ENCODE data around the gene SMIM3.
"Not testable (repeated sequence)": the region's sequence is repeated elsewhere in the genome, so short reads cannot be mapped to it uniquely, and the experiment has no call there.

The SMIM3 gene

DNA sequence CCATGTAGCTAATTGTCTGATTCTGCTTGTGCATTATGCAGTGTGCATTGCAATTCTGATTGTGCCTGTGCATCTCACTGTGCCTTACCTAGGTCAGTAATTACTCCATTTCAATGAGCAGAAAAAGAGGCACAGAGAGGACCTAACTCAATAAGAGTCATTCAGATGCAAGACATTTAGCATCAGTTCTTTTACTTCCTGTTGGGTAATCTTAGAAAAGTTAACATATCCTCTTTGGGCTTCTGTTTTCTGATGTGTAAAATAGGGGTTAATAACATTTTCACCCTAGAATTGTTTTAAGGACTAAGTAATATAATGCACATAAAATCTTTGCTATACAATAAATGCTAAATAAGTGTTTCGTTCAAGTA lies 12.8 kb upstream of the SMIM3 start:
- DNase-seq = no peak

DNA sequence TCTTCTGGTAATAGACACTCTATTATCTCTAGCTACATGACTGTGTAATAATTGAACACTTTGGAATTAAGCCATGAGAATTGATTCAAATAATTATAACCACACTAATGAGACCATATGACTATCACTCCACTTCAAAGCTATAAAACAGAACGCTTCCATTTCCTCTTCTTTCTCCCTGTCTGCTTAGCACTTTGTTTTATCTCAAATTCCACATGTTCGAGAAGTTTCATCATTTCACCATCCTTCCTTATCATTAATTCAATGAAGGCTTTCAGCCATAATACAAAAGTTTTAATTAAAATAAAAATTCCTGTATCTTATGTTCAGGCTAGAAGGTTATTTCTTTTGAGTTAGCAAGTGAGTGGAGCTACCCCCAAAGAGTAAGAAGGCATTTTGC lies 12.3 kb upstream of the SMIM3 start:
- no peak for DNase-seq

DNA sequence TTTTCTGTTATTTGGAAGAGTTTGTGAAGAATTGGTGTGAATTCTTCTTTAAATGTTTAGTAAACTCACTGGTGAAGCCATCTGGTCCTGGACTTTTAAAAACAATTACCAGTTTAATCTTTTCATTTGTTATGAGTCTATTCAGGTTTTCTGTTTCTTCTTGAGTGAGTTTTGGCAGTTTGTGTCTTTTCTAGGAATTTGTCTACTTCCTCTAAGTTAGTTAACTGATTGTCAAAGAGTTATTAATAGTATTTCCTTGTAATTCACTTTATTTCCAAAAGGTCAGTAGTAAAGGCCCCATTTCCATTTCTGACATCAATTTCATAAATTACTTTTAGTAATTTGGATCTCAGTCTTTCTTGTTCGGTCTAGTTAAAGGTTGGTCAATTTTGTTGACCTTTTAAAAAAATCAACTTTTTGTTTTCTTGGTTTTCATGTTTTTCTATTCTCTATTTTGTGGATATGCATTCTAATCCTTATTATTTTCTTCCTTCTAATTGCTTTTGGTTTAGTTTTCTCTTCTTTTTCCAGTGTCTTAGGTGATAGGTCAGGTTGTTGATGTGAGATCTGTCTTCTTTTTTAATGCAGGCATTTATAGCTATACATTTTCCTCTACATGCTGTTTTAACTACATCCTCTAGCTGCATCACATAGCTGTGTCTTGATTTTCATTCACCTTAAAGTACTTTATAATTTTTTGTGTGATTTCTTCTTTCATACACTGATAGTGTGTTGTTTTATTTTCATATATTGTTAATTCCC lies 7.3 kb upstream of the SMIM3 start:
- no peak for DNase-seq

DNA sequence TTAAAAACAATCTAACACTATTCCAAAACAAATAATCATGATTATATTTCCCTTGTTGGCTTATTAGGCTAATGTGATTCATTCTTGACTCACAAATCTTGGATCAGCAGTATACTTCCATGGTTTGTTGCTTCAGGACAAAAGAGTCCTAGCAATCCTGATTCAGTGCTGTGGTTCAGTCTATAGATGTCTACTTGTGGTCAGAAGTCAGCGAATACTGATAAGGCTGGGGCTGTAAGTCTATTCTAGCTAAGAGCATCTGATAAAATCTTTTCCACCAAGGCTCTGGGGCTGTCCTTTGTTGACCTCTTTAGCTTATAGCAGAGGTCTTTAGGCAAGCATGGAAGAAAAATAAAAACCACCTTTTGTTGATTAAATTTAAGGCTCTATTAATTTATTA lies 4.4 kb upstream of the SMIM3 start:
- DNase-seq = no peak

DNA sequence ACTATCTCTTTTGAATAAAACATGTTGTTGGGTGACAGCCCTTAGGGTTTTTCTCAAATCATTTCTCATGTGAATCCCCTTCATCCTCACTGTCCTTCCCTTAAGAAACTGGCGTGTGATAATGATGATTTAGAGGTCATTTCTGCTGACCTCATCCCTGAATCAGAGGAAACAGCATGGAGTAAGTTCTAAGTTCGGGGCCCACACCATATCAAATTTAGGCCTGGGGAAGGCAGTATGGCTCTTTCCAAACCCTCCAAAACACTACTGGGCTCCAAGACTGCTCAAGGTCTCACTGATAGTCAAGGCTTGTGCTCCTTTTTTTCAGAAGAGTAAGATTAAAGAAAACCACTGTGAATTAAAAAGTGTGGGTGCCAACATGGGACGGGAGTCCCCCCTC lies 872 bp upstream of the SMIM3 start:
- no peak for DNase-seq

DNA sequence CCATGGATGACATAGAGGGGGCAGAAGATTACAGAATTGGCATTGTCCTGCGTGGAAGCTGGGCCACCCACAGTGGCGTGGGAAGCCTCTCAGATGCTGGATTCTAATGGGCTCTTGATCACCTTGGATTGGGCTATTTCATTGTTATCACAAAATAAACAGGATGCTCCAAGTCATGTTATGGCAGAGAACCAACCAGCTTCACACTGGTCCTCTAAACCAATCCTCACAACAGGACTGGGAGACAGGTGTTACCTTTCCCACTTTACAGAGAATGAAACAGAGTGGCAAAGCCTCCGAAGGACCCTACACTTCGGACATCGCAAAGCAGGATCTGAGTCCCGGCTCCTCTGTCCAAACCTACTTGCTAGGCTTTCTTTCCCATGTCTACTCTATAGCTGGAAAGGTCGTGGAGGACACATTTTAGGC lies 455 bp upstream of the SMIM3 start:
- no peak for DNase-seq

DNA sequence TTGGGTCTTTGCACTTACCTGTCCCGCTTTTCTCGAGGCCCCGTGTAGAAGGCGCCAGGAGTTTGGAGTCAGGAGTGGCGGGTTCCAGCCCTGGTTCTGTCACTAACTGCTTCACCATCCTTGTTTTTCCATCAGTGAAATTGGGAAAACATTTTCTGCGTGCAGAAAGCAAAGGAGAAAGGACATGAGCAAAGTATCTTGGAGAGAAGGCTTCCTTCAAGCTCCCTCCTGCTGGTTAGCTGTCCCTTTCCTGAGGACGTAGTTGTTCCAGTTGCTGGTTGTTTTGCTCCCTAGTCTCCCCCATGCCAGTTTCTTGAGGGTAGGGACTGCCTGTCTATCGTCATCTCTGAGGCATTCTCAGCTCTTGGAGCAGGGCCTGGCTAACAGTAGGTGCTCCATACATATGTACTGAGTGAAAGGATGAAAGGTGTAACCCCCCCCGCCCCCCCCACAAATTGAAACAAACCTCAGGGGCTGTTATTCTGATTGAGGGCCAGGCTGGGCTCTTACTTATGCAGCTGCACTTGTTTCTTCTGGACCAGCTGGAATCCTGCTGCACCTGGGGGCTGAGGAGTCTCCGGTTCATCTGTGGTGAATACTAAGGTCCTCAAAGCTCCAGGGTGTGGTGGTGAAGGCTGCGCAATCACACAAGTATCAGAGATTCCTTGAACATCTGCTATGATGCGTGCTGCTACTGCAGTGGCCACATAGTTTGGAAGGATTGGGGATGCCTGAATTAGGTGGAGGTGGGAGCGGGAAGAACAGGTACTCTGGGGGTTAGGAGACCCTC lies 1.0 kb downstream of the SMIM3 start:
- peak; percentile 36 for DNase-seq

DNA sequence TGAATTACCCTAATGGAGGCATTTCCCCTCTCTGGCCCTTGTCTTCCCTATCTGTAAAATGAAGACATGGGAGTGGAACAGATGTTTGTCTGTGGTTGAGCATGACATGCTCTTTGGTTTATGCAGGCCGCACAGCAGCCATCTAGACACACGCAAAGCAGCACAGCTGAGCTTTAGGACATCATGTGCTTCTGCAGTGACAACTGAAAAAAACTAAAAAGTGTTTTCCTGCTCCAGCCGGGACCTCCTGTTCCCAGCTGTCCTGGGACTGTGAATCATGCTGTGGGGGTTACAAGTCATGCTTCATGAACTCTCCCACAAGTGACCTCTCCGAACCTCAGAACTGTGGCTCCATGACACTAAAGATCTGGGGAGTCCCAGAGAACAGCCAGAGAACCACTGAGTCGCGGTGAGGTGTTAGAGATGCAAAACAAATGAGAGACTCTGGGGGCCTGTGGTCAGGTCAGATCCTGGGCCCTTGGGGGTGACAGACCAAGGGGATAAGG lies 1.7 kb downstream of the SMIM3 start:
- DNase-seq = peak; percentile 36

DNA sequence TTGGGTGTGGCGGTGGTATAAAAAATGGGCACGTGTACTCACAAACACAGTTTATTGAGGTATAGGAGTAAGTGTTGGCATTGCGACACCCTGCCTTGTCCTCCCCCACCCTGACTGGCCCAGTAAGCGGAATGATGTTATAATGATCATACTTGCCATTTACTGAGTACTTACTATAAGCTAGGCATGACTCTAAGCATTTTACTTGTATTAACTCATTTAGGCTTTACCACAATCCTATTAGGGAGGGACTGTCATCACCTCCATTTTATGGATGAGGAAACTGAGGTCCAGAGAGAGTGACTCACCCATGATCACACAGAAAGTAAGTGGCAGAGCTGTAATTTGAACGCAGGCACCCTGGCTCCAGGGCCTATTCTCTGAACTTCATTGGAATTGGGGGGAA lies 2.3 kb downstream of the SMIM3 start:
- DNase-seq = no peak

DNA sequence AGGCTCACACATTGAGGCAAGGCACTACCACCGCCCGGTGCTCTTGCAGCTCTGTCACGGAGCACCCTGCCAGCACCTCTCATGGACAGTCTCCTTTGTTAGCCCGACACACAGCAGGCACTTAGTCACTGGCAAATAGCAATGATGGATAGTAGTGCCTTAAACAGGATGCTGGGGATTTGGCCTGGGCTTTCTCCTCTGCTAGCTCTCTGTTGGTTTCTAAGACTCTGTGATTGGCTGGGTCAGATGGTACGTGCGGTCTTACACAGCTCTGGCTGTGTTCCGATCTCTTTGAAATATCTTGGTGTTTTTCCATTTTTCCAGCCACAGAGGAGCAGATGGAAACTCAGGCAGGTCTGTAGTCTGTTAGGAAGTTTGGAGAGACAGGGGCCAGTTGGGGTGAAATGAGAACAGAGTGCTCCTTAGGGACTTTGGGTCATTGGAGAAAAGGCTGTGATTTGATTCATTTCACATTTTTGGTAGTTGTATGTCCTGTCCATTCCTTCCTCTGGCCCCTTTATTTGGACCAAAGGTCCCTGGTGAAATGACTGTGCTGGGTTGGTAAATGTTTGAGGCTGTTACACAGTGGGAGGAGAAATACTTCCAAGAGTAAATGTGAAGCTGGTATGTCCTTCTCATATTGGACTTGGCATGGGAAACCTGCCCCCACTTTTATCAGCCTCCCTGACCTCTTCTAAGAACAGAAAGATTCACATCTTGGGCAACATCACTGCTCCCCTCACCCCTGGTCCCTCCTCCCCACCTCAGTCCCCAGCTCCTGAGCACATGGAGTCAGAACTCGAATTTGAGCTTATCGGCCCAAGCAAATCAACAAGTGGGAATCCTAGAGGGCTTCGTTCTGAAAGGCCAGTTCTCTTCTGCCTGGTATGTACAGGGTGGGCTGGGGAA lies 3.4 kb downstream of the SMIM3 start:
- peak; percentile 79 for DNase-seq

DNA sequence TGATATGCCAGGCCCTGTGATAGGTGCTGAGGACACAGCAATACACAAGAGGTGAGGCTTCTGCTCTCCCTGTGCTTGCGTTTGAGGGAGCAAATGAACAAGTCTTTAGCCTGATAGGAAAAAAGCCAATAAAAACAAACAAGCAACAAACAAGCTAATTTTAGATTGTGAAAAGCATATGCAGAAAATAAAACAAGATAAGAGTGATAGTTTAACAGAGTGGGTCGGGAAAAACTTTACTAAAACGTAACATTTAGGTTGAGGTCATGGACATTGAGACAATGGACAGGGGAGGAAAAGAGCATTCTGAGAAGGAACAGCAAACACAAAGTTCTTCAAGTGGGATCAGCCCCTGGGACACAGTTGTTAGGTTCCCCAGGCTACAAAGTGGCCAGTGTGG lies 4.3 kb downstream of the SMIM3 start:
- DNase-seq = no peak

DNA sequence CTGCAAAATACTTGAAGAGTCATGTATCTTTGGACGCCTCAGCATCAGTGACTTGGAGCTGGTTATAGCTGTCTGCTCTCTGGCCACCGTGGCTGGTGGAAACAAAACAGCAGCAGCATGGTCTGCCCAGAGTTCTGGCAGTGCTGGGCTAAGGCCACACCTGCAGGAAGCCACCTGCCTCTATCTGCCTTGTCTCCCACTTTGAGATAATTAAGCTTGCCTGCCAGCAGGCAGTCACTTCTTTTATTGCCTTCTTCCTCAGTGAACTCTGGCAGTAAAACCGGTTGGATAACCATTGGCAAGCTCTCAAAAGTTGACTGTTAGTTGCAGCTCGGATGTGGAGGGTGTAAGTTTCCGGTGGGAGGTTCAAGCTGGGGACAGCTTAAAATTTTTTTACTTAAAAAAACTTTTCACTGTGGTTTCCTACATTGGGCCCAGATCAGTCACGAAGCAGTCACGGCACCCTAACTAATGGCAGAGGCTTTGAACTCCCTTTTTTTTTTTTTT lies 4.9 kb downstream of the SMIM3 start:
- peak; percentile 82 for DNase-seq

DNA sequence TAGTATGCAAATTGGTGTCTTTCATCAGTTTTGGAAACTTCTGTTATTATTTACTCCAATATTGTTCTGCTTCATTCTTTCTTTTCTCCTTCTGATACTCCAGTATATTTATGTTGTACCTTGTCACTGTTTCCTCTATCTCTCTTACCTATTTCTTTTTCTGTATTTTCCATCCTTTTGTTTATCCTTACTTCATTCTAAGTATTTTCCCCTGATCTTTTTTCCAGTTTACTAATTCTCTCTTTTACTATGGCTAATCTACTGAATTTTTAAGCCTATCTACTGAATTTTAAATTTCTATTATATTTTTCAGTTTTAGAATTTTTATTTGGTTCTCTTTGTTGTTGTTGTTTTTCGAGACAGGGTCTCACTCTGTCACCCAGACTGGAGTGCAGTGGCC lies 7.4 kb downstream of the SMIM3 start:
- DNase-seq = no peak

DNA sequence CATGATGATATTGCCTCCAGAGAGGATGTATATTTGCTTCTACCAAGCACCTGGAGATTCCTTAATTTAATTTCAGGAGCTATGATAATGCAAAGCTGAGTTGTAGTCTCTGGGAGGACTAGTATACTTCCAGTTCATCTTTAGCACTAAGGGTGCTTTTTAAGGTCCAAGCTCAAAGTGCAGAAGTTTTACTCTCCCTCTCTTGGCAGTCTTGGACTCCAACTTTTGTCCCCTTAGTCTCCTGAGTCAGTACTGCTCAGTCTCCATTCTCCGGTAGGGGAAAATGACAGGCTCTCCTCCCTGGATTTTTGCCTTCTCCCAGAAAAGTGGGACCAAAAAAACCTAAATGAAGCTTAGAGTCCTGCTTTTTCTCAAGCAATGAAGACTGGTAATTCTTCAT lies 8.3 kb downstream of the SMIM3 start:
- DNase-seq = no peak

DNA sequence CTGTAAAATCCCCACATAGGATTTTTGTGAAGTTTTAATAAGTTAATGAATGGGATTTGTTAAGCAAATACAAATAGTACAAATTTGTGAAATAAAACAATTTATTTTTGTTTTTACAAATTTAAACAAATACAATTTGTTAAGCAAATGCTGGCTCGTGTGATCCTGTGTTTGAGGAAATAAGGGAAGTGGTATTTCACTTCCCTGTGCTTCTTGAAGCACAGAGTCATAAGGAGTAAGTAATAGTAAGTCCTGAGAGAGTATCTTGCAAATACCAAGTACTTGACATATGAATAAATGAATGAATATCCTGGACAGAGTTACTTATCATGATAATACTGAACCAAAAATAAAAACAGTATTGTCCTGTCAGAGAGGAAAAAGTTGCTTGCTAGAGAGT lies 9.1 kb downstream of the SMIM3 start:
- DNase-seq = no peak

DNA sequence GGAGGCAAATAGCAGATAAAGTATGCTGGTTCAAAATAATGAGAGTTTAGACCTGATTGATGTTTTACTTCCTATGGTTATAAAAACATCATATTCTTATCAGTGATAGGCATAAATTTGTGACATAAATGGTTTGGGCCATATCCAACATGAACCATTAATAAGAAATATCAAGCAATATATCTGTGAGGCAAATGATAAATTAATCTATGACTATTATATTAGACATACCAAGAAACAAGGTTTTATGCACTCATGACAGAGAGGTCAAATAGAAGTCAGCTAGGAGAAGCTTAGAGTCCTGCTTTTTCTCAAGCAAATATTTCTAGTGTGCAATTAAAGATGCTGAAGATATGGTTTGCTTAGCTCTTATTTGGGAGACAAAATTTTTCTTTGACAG lies 10.4 kb downstream of the SMIM3 start:
- DNase-seq = no peak

DNA sequence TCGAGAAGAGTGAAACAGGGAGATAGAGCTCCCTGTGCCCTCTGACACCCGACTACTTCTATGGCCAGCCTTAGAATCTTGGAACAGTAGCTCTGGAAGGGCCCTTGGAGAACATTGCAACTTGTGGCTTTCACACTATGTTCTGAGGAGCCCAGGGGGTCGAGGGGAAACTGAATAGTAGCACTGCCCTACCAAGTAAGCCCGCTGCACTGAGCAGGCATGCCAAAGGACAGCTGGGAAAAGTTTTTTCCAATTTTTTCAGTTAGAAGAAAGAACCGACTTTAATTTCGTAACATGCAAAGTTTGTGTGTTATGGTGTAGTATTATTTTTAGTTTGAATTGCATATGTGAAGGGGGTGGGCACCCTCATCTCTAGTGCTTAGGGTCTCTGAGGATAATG lies 10.9 kb downstream of the SMIM3 start:
- DNase-seq = no peak

DNA sequence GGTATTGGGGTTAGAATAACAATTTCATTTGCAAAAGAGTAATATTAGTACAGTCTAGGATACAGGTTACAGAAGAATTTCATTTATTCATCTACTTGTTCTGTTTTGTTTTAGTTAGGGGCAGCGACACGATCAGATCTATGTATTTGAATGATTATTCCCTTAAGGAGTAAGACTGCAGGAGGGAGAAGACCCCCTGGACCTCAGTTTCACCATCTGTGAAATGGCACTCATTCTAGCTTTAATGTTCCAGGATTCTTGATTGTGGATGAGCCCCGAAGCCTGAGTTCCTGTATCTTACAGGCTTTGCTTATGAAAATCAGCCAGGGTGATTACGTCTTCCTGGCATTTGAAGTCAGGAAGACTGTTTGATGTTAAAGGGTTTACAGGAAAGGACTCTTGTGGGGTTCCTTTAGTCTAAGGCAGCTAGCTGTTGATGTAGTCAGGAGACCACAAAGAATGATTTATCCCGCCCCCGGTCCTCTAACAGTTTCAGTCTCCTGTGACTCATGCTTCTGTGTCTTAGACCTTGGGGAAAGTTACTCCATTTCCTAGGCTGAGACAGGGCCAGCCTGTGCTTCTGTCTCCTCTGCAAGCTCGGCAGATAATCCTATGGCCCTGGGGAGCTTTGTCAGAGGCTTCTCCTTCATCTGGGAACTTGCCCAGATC lies 11.5 kb downstream of the SMIM3 start:
- peak; percentile 24 for DNase-seq

DNA sequence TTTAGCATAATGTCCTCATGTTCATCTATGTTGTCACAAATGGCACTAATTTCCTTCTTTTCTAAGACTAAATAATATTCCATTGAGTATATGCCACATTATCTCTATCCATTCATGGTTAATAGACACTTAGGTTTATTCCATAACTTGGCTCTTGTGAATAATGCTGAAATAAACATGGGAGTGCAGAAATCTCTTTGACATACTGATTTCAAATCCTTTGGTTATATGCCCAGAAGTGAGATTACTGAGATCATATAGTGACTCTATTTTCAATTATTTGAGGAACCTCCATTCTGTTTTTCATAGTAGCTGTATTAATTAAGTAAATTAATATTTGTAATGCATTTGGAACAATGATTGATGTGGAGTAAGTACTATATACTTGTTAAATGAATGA lies 13.0 kb downstream of the SMIM3 start:
- DNase-seq = no peak

DNA sequence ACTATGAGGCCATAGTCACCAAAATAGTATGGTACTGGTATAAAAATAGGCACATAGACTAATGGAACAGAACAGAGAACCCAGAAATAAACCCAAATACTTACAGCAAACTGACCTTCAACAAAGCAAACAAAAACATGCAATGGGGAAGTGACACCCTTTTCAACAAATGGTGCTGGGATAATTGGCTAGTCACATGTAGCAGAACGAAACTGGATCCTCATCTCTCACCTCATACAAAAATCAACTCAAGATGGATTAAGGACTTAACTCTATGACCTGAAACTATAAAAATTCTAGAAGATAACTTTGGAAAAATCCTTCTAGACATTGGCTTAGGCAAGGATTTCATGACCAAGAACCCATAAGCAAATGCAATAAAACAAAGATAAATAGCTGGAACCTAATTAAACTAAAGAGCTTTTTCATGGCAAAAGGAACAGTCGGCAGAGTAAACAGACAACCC lies 14.9 kb downstream of the SMIM3 start:
- DNase-seq = not testable (repeated sequence)

DNA sequence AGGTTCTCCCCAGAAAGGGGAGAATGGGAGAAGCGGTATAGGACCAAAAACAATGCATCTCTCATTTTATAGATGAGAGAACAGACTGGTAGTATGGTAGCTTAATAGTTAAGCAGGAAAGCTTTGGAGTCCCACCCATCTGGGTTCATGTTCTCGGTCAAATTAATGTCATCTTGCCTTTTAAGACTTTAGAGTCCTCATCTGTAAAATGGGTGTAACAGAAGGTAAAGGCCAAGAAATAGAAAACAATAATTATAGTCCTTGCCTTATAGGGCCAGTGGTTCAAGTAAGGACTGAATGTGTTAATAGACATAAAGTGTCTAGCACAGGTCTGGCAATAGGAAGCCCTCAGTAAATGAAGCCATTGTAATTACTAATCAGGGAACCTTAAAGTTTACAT lies 16.4 kb downstream of the SMIM3 start:
- DNase-seq = no peak

DNA sequence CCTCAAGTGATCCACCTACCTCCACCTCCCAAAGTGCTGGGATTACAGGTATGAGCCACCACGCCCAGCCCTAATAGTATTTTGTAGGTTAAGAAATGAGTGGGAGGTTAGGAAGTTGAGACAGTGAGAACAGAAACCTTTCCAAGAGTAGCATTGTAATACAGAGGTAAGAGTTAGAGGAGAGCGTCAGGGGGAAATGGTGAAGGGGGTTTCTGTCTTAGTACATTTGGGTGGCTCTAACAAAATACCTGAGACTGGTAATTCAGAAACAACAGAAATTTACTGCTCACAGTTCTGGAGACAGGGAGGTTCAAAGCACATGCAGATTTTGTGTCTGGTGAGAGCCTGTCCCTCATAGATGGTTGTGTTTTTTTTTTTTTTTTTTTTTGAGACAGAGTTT lies 18.8 kb downstream of the SMIM3 start:
- no peak for DNase-seq
